ENCODE measurements around the gene GJD3. TPM values are rescaled to one million over a fixed set of nuclear protein-coding genes. Genes with fewer than 3 reads are reported as not detected.
"Not testable (repeated sequence)": the region's sequence is repeated elsewhere in the genome, so short reads cannot be mapped to it uniquely, and the experiment has no call there.

The GJD3 gene
- total RNA-seq, 1 donor from 2014 or later: not detected

DNA sequence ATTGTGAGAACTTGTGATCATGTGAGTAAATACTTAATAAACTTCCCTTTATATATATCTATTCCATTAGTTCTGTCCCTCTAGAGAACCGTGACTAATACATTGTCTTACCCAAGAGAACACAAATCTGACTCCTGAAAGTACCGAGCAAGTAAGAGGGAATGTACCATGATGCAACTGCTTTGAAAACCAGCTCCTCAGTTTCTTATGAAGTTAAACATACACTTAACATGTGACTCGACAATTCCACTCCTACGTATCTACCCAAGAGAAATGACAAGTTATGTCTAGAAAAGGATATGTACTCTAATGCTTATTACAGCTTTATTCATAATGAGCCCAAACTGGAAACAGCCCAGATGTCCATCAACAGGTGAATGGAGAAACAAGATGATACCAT is 8.8 kb upstream of the GJD3 start:
- Mint-ChIP-seq H3K9me3 (ENCODE audit: unreplicated experiment) (no peaks in the 10 kb centered on the region), H3K27me3 (ENCODE audit: unreplicated experiment) (peaks cover 2% of the 10 kb centered on the region), H3K27ac (ENCODE audit: unreplicated experiment) (no peak overlapping the region), H3K4me1 (ENCODE audit: low read depth, unreplicated experiment) (no peaks in the 10 kb centered on the region), H3K4me3 (ENCODE audit: unreplicated experiment) (no peak overlapping the region), H3K36me3 (ENCODE audit: unreplicated experiment) (peaks cover 9% of the 10 kb centered on the region)
- TF ChIP-seq, protein P1, sequence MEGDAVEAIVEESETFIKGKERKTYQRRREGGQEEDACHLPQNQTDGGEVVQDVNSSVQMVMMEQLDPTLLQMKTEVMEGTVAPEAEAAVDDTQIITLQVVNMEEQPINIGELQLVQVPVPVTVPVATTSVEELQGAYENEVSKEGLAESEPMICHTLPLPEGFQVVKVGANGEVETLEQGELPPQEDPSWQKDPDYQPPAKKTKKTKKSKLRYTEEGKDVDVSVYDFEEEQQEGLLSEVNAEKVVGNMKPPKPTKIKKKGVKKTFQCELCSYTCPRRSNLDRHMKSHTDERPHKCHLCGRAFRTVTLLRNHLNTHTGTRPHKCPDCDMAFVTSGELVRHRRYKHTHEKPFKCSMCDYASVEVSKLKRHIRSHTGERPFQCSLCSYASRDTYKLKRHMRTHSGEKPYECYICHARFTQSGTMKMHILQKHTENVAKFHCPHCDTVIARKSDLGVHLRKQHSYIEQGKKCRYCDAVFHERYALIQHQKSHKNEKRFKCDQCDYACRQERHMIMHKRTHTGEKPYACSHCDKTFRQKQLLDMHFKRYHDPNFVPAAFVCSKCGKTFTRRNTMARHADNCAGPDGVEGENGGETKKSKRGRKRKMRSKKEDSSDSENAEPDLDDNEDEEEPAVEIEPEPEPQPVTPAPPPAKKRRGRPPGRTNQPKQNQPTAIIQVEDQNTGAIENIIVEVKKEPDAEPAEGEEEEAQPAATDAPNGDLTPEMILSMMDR (IDR thresholded peaks at IDR 0.05; ENCODE audit: partially characterized antibody, unreplicated experiment): no peak
- DNase-seq: no peak

DNA sequence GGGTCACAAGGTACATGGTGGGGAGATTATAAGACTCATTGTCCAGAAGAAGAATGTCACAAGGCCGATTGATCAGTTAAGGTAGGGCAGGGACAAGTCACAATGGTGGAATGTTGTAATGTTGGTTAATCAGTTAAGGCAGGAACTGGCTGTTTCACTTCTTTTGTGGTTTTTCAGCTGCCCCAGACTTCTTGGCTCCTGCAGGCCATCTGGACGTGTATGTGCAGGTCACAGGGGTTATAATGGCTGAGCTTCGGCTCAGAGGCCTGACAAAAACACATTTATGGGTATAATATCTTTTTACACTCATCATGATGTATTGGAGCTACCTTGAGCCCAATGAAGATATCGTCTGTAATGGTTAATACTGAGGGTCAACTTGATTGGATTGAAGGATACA is 8.1 kb upstream of the GJD3 start:
- DNase-seq; H3K4me3 Mint-ChIP-seq (ENCODE audit: unreplicated experiment); H3K9me3 Mint-ChIP-seq (ENCODE audit: unreplicated experiment); H3K27ac Mint-ChIP-seq (ENCODE audit: unreplicated experiment); H3K36me3 Mint-ChIP-seq (ENCODE audit: unreplicated experiment); H3K4me1 Mint-ChIP-seq (ENCODE audit: low read depth, unreplicated experiment); H3K27me3 Mint-ChIP-seq (ENCODE audit: unreplicated experiment): not testable (repeated sequence)

DNA sequence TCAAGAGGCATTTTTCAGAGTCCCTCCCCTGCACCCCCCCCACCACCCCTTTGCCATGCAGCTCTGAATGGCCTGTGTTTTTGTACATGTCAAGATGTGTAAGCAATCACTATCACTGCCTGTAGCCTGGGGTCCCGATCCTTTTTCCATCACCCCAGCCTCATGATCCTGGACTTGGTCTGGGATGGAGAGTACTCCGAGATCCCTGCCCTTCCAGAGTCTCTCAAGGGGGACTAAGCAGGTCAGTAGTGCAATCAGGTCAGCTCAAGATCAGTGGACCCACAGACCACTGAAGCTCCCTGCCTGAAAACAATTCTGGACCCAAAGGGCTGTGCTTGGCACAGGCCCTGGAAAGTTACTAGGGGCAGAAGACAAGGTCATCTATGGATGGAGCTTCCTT is 7.5 kb upstream of the GJD3 start:
- Mint-ChIP-seq H3K9me3 (ENCODE audit: unreplicated experiment) (no peaks in the 10 kb centered on the region), H3K36me3 (ENCODE audit: unreplicated experiment) (peaks cover 9% of the 10 kb centered on the region), H3K4me1 (ENCODE audit: low read depth, unreplicated experiment) (no peaks in the 10 kb centered on the region), H3K4me3 (ENCODE audit: unreplicated experiment) (no peak overlapping the region), H3K27ac (ENCODE audit: unreplicated experiment) (no peak overlapping the region), H3K27me3 (ENCODE audit: unreplicated experiment) (peaks cover 2% of the 10 kb centered on the region)
- TF ChIP-seq, protein P1 (IDR thresholded peaks at IDR 0.05; ENCODE audit: partially characterized antibody, unreplicated experiment): no peak
- no peak for DNase-seq

DNA sequence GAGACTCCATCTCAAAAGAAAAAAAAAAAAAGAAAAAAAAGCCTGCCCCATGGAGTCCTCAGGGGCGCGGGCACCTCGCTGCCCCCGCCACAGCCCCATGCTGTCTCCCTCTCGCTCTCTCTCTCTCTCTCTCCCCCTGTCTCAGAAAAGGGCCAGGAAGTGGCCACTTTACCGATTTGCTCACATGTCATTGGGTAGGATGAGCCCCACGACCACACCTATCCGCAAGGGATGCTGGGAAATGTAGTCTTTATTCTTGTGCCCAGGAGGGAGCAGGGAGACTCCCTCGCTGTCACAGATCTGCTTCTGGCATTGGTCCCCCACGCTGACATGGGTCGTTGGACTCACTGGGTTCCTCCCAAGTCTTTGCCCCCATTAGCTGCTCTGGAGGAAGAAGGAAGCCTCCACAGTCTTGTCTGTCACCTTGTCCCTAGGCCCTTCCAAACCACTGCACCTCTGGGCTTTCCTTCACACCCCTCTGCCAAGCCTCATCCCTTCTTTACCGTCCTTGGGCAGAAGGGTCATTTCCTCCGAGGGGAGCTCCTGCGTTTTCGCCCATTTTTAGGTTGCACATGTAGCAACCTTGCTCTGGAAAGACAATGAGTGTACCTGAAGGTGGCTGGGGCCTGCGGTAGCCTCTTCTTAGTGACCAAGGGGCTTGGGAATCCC is 6.9 kb upstream of the GJD3 start:
- Mint-ChIP-seq H3K27ac (ENCODE audit: unreplicated experiment) (no peak overlapping the region), H3K4me1 (ENCODE audit: low read depth, unreplicated experiment) (no peaks in the 10 kb centered on the region), H3K9me3 (ENCODE audit: unreplicated experiment) (no peaks in the 10 kb centered on the region), H3K4me3 (ENCODE audit: unreplicated experiment) (no peak overlapping the region), H3K27me3 (ENCODE audit: unreplicated experiment) (no peaks in the 10 kb centered on the region), H3K36me3 (ENCODE audit: unreplicated experiment) (peaks cover 9% of the 10 kb centered on the region)
- TF ChIP-seq, protein P1 (IDR thresholded peaks at IDR 0.05; ENCODE audit: partially characterized antibody, unreplicated experiment): no peak
- DNase-seq: no peak

DNA sequence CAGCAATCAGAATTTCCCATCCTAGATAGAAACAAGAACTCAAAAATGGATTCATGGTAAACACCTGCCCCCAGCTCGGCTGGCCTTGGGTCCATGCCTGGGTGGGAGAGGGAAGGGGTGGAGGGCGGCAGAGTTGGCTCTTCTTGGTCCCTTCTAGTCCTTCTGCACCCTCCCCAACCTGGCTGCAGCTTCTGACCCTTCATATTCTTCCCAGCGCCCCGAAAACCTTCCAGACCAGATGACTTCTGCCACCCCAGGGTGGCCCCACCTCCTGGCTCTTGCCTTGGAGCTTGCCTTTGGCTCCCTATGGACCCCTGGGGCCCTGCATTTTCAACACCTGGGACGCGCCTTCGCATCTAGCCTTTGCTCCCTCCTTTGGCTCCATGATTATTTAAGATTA is 5.4 kb upstream of the GJD3 start:
- TF ChIP-seq, protein P1 (IDR thresholded peaks at IDR 0.05; ENCODE audit: partially characterized antibody, unreplicated experiment): no peak
- Mint-ChIP-seq H3K27me3 (ENCODE audit: unreplicated experiment) (no peaks in the 10 kb centered on the region), H3K36me3 (ENCODE audit: unreplicated experiment) (peaks cover 9% of the 10 kb centered on the region), H3K4me3 (ENCODE audit: unreplicated experiment) (no peak overlapping the region), H3K27ac (ENCODE audit: unreplicated experiment) (no peak overlapping the region), H3K9me3 (ENCODE audit: unreplicated experiment) (peaks cover 2% of the 10 kb centered on the region), H3K4me1 (ENCODE audit: low read depth, unreplicated experiment) (no peaks in the 10 kb centered on the region)
- DNase-seq: no peak

DNA sequence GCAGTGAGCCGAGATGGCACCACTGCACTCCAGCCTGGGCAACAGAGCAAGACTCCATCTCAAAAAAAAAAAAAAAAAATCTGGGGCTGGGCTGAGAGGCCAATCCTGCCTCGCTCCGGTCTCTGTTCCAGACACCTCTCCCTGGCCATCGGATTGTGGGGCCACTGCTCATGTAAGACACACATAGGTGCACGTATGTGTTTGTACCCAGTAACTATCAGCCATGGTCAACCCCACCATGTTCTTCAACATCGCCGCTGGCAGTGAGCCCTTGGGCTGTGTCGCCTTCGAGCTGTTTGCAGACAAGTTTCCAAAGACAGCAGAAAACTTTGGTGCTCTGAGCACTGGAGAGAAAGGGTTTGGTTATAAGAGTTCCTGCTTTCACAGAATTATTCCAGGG is 3.2 kb upstream of the GJD3 start:
- not testable (repeated sequence) for DNase-seq; H3K4me3 Mint-ChIP-seq (ENCODE audit: unreplicated experiment); H3K36me3 Mint-ChIP-seq (ENCODE audit: unreplicated experiment); H3K27ac Mint-ChIP-seq (ENCODE audit: unreplicated experiment); H3K9me3 Mint-ChIP-seq (ENCODE audit: unreplicated experiment); H3K4me1 Mint-ChIP-seq (ENCODE audit: low read depth, unreplicated experiment); H3K27me3 Mint-ChIP-seq (ENCODE audit: unreplicated experiment)

Data from glutamatergic neuron (in vitro differentiated cells).